Cardiac muscle cell (in vitro differentiated cells and primary cell): ENCODE results near the gene MDM4. TPM values are rescaled to one million over a fixed set of nuclear protein-coding genes. Genes with fewer than 3 reads are reported as not detected.

Source experiments
- DNase-seq, 2 donors: peaks; one replicate each; pipeline versions ENCODE4 v3.0.0 to v3.0.0-alpha.2; 2010 to 2017; ENCODE audit warnings: low read depth in 1 of 2, low spot score in 1 of 2
- H3K27ac ChIP-seq: fragments of 200-600 bp; sonication (generic); 2 replicates; pipeline ENCODE4 v1.5.1; 2016
- H3K27me3 ChIP-seq: fragments of 200-600 bp; sonication (generic); 2 replicates; pipeline ENCODE4 v1.6.0; 2016; ENCODE audit warnings: control low read depth
- H3K36me3 ChIP-seq: fragments of 200-600 bp; sonication (generic); 2 replicates; pipeline ENCODE4 v1.5.1; 2016; ENCODE audit warnings: control low read depth
- H3K4me1 ChIP-seq: fragments of 200-600 bp; sonication (generic); 2 replicates; pipeline ENCODE4 v1.8.1; 2017; ENCODE audit warnings: low read depth, mild to moderate bottlenecking, mixed run types
- H3K4me3 ChIP-seq: fragments of 200-600 bp; sonication (generic); 2 replicates; pipeline ENCODE4 v1.5.1; 2016; ENCODE audit warnings: mild to moderate bottlenecking
- H3K9me3 ChIP-seq: fragments of 200-600 bp; sonication (generic); 2 replicates; pipeline ENCODE4 v1.5.1; 2017; ENCODE audit warnings: low read depth, mild to moderate bottlenecking, control low read depth
- CTCF ChIP-seq: IDR thresholded peaks from 2 replicates; pipeline ENCODE4 v1.5.1; 2012; ENCODE audit warnings: low read depth, mild to moderate bottlenecking, low read length
- polyA plus RNA-seq: library from polyadenylated mRNA; unstranded; fragments of >200 nt; fragmentation: Nextera tagmentation; extraction: Ambion mirVana; gene quantifications from 2 replicates; pipeline ENCODE4 v1.2.1, GENCODE V29; 2016
- total RNA-seq: library from RNA; depleted of rRNA; stranded (reverse); fragments of >200 nt; gene quantifications from 2 replicates; pipeline ENCODE4 v1.2.3, GENCODE V29; 2016

The MDM4 gene
- total and polyA plus RNA-seq, 2 experiments from 2014 or later: 30.8 to 62.0 TPM

GRCh38 chr1:204541626-204542025 lies 25.4 kb downstream of the MDM4 start:
- no peak for DNase-seq
- Histone ChIP-seq H3K27ac (no peak overlapping the region), H3K36me3 (peaks cover 85% of the 10 kb centered on the region), H3K27me3 (no peaks in the 10 kb centered on the region), H3K4me1 (no peaks in the 10 kb centered on the region), H3K9me3 (no peaks in the 10 kb centered on the region), H3K4me3 (no peak overlapping the region)
- TF ChIP-seq CTCF: no peak

- Histone ChIP-seq H3K27me3 (no peaks in the 10 kb centered on the region), H3K36me3 (peaks cover 87% of the 10 kb centered on the region), H3K9me3 (no peaks in the 10 kb centered on the region), H3K27ac (no peak overlapping the region), H3K4me1 (no peaks in the 10 kb centered on the region), H3K4me3 (no peak overlapping the region)
- no peak for TF ChIP-seq CTCF
- DNase-seq: peak in 1 of 2 donors; percentile 70
These were observed 28.1 kb downstream of the MDM4 start for GRCh38 chr1:204544321-204544720.

GRCh38 chr1:204545202-204545601 lies 29.0 kb downstream of the MDM4 start:
- Histone ChIP-seq H3K4me1 (no peaks in the 10 kb centered on the region), H3K27ac (no peak overlapping the region), H3K27me3 (no peaks in the 10 kb centered on the region), H3K9me3 (no peaks in the 10 kb centered on the region), H3K4me3 (no peak overlapping the region), H3K36me3 (peaks cover 89% of the 10 kb centered on the region)
- peak in 1 of 2 donors; percentile 8 for DNase-seq
- TF ChIP-seq CTCF: no peak

GRCh38 chr1:204545881-204546280 lies 29.7 kb downstream of the MDM4 start:
- Histone ChIP-seq H3K4me3 (no peak overlapping the region), H3K4me1 (no peaks in the 10 kb centered on the region), H3K36me3 (peaks cover 89% of the 10 kb centered on the region), H3K27ac (no peak overlapping the region), H3K27me3 (no peaks in the 10 kb centered on the region), H3K9me3 (no peaks in the 10 kb centered on the region)
- TF ChIP-seq CTCF: no peak
- no peak for DNase-seq

- H3K27me3 ChIP-seq: no peaks in the 10 kb centered on the region
- no peak overlapping the region for H3K4me3 ChIP-seq
- H3K27ac ChIP-seq: no peak overlapping the region
- TF ChIP-seq CTCF: no peak
- DNase-seq: no peak
- H3K36me3 ChIP-seq: peaks cover 75% of the 10 kb centered on the region
- no peaks in the 10 kb centered on the region for H3K9me3 ChIP-seq
- H3K4me1 ChIP-seq: no peaks in the 10 kb centered on the region
These were observed 32.1 kb downstream of the MDM4 start for GRCh38 chr1:204548265-204548664.

GRCh38 chr1:204549313-204549712 lies 33.1 kb downstream of the MDM4 start:
- H3K4me3 ChIP-seq: no peak overlapping the region
- no peak overlapping the region for H3K27ac ChIP-seq
- no peak for DNase-seq
- TF ChIP-seq CTCF: no peak
- peaks cover 73% of the 10 kb centered on the region for H3K36me3 ChIP-seq
- no peaks in the 10 kb centered on the region for H3K9me3 ChIP-seq
- H3K27me3 ChIP-seq: no peaks in the 10 kb centered on the region
- H3K4me1 ChIP-seq: no peaks in the 10 kb centered on the region
